ENCODE measurements around the gene SLC27A1. TPM values are rescaled to one million over a fixed set of nuclear protein-coding genes. Genes with fewer than 3 reads are reported as not detected.
"Not testable (repeated sequence)": the region's sequence is repeated elsewhere in the genome, so short reads cannot be mapped to it uniquely, and the experiment has no call there.

SLC27A1 gene
- total RNA-seq, 1 experiment from 2014 or later = 8.6 TPM

GRCh38 chr19:17517898-17518297, 47.6 kb downstream of the SLC27A1 start:
- TF ChIP-seq PRDM15 (CRISPR knock-in tag; IDR thresholded peaks at IDR 0.05) (no peak), SP1 (CRISPR knock-in tag; conservative IDR thresholded peaks at IDR 0.05) (no peak), TCF7 (CRISPR knock-in tag; IDR thresholded peaks at IDR 0.05; ENCODE audit: low read depth) (no peak), ZNF425 (CRISPR knock-in tag; conservative IDR thresholded peaks at IDR 0.05) (no peak), ARID4B (CRISPR knock-in tag; IDR thresholded peaks at IDR 0.05; ENCODE audit: borderline replicate concordance) (no peak), JUN (CRISPR knock-in tag; IDR thresholded peaks at IDR 0.05) (no peak), SOX15 (CRISPR knock-in tag; IDR thresholded peaks at IDR 0.05) (no peak), TEAD4 (CRISPR knock-in tag; IDR thresholded peaks at IDR 0.05) (no peak), ATF6 (CRISPR knock-in tag; IDR thresholded peaks at IDR 0.05) (no peak), SMAD3 (CRISPR knock-in tag; IDR thresholded peaks at IDR 0.05; ENCODE audit: borderline replicate concordance) (no peak), HMGXB4 (CRISPR knock-in tag; IDR thresholded peaks at IDR 0.05) (no peak), GABPB1 (CRISPR knock-in tag; IDR thresholded peaks at IDR 0.05) (no peak), JAZF1 (CRISPR knock-in tag; IDR thresholded peaks at IDR 0.05) (no peak), GTF2I (CRISPR knock-in tag; conservative IDR thresholded peaks at IDR 0.05) (no peak), ZBTB21 (CRISPR knock-in tag; IDR thresholded peaks at IDR 0.05; ENCODE audit: borderline replicate concordance) (no peak), PREB (CRISPR knock-in tag; IDR thresholded peaks at IDR 0.05; ENCODE audit: borderline replicate concordance) (no peak), E2F1 (CRISPR knock-in tag; IDR thresholded peaks at IDR 0.05) (no peak)
- ChIA-PET POLR2A (no interaction called here), CTCF (interaction anchor here (0.7 to 1.2 kb wide), 2 partner anchors 22 to 249 kb away, joined by 3 to 5 read pairs; no protein-coding TSS in a partner anchor)
- H3K4me1 Mint-ChIP-seq = peaks cover 2% of the 10 kb centered on the region
- H3K27me3 Mint-ChIP-seq (ENCODE audit: low read depth) = no peaks in the 10 kb centered on the region
- peaks cover 23% of the 10 kb centered on the region for H3K36me3 Mint-ChIP-seq
- peaks cover 10% of the 10 kb centered on the region for H3K9me3 Mint-ChIP-seq
- DNase-seq (ENCODE audit: low spot score) (no peak), ATAC-seq (no peak)
- H3K4me3 Mint-ChIP-seq = no peak overlapping the region
- H3K27ac Mint-ChIP-seq = no peak overlapping the region

GRCh38 chr19:17518654-17519053, 48.3 kb downstream of the SLC27A1 start:
- Mint-ChIP-seq H3K9me3 (peaks cover 10% of the 10 kb centered on the region), H3K36me3 (peaks cover 23% of the 10 kb centered on the region)
- H3K27me3 Mint-ChIP-seq (ENCODE audit: low read depth); H3K27ac Mint-ChIP-seq; H3K4me3 Mint-ChIP-seq; H3K4me1 Mint-ChIP-seq; POLR2A ChIA-PET; DNase-seq (ENCODE audit: low spot score); ATAC-seq: not testable (repeated sequence)
- CTCF ChIA-PET = interaction anchor here (1.2 to 1.8 kb wide), 2 partner anchors 23 to 88 kb away, joined by 3 read pairs; no protein-coding TSS in a partner anchor

Data from WTC11 (cell line).